ENCODE data around the gene HNRNPA0.

DNA sequence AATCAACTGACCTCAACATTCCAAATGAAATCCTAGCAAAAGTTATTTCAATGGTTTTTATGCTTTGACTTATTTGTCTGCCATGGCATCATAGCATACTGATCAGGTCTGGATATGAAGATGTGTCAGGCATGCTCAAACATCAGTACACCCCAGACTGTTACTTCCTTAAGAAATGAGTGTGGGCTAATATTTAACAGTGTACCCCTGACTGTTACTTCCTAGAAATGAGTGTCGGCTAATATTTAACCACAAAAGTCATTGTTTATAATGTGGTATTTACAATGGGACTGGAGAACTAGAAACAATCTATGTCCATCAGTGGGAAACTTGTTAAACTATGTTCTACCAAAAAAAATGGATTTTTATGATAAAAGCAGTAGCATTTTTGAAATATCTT, 38.1 kb upstream of the HNRNPA0 start:
- TF ChIP-seq, protein P1, sequence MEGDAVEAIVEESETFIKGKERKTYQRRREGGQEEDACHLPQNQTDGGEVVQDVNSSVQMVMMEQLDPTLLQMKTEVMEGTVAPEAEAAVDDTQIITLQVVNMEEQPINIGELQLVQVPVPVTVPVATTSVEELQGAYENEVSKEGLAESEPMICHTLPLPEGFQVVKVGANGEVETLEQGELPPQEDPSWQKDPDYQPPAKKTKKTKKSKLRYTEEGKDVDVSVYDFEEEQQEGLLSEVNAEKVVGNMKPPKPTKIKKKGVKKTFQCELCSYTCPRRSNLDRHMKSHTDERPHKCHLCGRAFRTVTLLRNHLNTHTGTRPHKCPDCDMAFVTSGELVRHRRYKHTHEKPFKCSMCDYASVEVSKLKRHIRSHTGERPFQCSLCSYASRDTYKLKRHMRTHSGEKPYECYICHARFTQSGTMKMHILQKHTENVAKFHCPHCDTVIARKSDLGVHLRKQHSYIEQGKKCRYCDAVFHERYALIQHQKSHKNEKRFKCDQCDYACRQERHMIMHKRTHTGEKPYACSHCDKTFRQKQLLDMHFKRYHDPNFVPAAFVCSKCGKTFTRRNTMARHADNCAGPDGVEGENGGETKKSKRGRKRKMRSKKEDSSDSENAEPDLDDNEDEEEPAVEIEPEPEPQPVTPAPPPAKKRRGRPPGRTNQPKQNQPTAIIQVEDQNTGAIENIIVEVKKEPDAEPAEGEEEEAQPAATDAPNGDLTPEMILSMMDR (IDR thresholded peaks at IDR 0.05): no peak
- TF ChIP-seq POLR2A (IDR thresholded peaks at IDR 0.05): no peak

Data from Peyer's patch (tissue), 4 donors.